GM13977 (cell line): ENCODE results near the gene SLC25A27.

Experiments used
- DNase-seq: peaks from one replicate; pipeline ENCODE4 v3.0.0; 2012; ENCODE audit warnings: low spot score
- CTCF ChIP-seq: IDR thresholded peaks from 2 replicates; pipeline ENCODE4 v1.5.1; 2012; ENCODE audit warnings: mild to moderate bottlenecking, control low read depth; ENCODE audit not compliant: insufficient read depth; ENCODE audit errors: extremely low read depth, missing control alignments
- in situ Hi-C: fragments of 300-500 bp; cut with MboI; formaldehyde crosslinking; loops from one replicate; pipeline ENCODE4 v1.12.0; 2022; ENCODE audit warnings: low sequenced_read_pairs, low pct_unique_long_range_greater_than_20kb, mixed read lengths, inconsistent platforms; ENCODE audit not compliant: unreplicated experiment

SLC25A27 gene

GRCh38 chr6:46687619-46688097 lies 34.9 kb downstream of the SLC25A27 start, which contains the start of gene TDRD6:
Gene TDRD6 (plus strand): TSS chr6:46687885. CDS start chr6:46688129, 244 bp downstream.
- in situ Hi-C loops = no loop called here
- no peak for DNase-seq
- no peak for TF ChIP-seq CTCF

GRCh38 chr6:46688117-46688965 lies 35.6 kb downstream of the SLC25A27 start:
- in situ Hi-C loops = no loop called here
- DNase-seq = no peak
- no peak for TF ChIP-seq CTCF

- no peak for TF ChIP-seq CTCF
These were observed 36.2 kb downstream of the SLC25A27 start for GRCh38 chr6:46688966-46689335.

GRCh38 chr6:46689657-46690056 lies 36.9 kb downstream of the SLC25A27 start:
- DNase-seq = no peak
- in situ Hi-C loops = no loop called here
- TF ChIP-seq CTCF = no peak

More at GRCh38 chr6:46688966-46689335, 36.2 kb downstream of the SLC25A27 start:
- in situ Hi-C loops = no loop called here
- no peak for DNase-seq

- no peak for DNase-seq
- in situ Hi-C loops = no loop called here
- TF ChIP-seq CTCF = no peak
These were observed 37.5 kb downstream of the SLC25A27 start for GRCh38 chr6:46690141-46690755.

- no peak for TF ChIP-seq CTCF
- in situ Hi-C loops = no loop called here
- no peak for DNase-seq
These were observed 38.2 kb downstream of the SLC25A27 start for GRCh38 chr6:46690911-46691451.
